GM12874 (cell line): ENCODE measurements around the gene RCAN2.

Experiments used
- CTCF ChIP-seq: IDR thresholded peaks from 2 replicates; pipeline ENCODE4 v1.5.1; 2011; ENCODE audit warnings: low read depth, mild to moderate bottlenecking, control low read depth, low read length, moderate library complexity; ENCODE audit not compliant: insufficient read depth

RCAN2 gene

DNA sequence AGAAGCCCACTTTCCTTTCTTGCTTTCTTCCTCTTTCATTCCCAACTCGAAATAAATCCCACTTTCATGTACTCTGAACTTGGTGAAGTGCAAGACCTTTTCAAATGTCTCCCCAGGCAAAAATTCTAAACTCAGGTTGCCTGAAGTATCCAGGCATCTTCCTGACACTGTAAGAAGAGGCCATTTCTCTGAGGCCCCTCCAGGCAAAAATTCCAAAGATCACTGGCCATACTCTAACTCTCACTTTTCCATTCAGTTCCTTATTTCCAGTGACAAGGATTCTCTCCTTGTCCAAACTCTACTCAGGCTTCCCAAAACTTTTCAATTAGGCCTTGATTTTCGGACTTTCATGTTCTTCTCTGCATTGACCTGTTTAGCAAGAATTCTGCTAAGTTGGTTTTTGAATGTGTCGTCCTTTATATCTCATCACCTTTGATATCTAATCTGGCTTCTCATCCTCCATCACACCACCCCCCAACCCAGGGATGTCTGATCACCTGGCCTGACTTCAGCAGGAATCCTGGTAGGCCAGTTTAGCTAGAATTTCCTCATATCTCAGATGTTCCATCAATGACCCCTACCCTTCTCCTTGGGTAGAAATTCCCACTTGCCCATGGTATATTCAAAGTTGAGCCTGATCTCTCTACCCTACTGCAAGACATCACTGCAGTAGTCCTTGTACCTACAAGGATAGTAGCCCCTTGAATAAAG, 124.9 kb downstream of the RCAN2 start:
- no peak for TF ChIP-seq CTCF

GRCh38 chr6:46357591-46357990, 133.7 kb downstream of the RCAN2 start:
- no peak for TF ChIP-seq CTCF

- TF ChIP-seq CTCF: no peak
These were observed 134.7 kb downstream of the RCAN2 start for GRCh38 chr6:46356543-46356942.

- no peak for TF ChIP-seq CTCF
These were observed 137.7 kb downstream of the RCAN2 start for GRCh38 chr6:46353528-46353927.

DNA sequence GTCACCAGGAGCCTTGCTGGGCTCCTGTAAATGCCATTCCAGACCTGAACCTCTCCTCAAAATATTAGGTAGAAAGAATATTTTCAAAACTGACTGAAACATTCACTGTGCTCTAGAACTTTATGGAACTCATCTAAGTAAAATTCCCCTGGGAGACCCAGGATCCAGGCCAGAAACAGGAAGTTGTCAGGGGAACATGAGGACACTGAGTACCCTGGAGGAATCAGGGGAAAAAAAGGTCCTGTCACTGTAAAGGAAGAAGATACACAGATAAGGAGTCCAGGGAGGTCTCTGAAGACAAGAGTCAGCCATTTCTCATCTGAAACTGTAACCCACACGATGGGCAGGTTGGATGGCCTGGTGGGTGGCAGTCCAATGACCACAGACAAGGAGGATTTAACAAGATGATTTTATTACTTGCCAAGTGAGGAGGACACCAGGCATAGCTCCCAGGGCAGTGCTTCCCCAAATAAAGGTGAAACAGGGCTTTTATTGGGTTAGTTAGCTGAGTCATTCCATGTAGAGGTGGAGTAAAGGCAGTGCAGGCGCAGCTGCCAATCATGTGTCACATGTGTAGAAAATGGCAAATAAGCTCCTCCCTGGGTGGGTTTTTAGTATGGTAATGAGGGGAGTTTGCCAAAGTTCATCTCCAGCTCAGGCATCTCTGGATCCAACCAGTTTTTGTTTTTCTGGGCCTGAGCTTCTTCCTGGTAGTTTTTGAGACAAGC, 138.5 kb downstream of the RCAN2 start:
- no peak for TF ChIP-seq CTCF

GRCh38 chr6:46350714-46351113, 140.5 kb downstream of the RCAN2 start:
- TF ChIP-seq CTCF: no peak

DNA sequence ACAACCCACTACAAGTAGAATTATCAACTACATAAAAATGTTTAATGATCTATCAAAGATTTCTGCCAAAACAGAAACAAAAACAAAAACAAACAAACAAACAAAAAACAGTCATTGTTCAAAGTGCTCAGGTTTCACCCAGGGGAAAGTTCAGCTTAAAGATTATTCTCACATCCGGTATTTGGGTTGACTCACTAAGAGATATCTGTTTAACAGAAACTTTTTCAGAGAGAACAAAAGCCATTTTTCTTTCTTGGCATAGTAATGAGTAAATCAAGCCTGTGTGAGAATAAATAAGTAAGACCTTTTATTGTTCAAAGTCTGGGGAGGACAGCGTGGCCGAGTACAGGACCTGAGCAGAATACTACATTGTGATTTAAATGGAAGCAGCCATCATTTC, 143.6 kb downstream of the RCAN2 start:
- TF ChIP-seq CTCF: no peak
